Measurements from ENCODE around the gene ACOX3. TPM values are rescaled to one million over a fixed set of nuclear protein-coding genes. Genes with fewer than 3 reads are reported as not detected.

ACOX3 gene
- total and polyA plus RNA-seq, 8 donors, result 13.5 to 45.5 (median 32.8) TPM

DNA sequence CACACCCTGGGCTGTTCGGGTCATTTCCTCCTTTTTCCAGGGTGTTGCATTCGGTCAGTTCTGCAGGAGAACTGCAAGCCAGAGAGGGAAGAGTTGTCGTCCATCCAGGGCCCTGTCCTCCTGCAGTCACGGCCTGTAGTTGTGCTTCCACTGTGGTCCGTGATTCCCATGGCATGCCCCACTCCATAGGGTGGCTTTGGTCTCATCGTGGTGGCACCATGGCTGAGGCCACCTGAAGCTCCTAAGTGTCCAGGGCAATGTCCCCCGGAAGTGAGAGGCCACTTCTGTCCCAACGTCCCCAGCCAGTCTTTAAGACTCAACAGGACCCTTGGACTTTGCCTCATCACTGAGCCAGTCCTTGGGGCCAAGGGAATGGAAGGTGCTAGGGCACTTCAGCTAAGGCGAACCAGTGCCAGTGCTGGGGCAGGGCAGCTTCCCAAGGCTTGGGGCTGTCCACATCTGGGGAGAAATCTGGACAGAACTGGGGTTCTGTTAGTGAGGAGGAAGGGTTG is 87.3 kb downstream of the ACOX3 start:
- no peaks in the 10 kb centered on the region for H3K27me3 ChIP-seq
- H3K36me3 ChIP-seq, result no peaks in the 10 kb centered on the region
- no peak for DNase-seq
- TF ChIP-seq, protein P1, sequence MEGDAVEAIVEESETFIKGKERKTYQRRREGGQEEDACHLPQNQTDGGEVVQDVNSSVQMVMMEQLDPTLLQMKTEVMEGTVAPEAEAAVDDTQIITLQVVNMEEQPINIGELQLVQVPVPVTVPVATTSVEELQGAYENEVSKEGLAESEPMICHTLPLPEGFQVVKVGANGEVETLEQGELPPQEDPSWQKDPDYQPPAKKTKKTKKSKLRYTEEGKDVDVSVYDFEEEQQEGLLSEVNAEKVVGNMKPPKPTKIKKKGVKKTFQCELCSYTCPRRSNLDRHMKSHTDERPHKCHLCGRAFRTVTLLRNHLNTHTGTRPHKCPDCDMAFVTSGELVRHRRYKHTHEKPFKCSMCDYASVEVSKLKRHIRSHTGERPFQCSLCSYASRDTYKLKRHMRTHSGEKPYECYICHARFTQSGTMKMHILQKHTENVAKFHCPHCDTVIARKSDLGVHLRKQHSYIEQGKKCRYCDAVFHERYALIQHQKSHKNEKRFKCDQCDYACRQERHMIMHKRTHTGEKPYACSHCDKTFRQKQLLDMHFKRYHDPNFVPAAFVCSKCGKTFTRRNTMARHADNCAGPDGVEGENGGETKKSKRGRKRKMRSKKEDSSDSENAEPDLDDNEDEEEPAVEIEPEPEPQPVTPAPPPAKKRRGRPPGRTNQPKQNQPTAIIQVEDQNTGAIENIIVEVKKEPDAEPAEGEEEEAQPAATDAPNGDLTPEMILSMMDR (IDR thresholded peaks at IDR 0.05), result no peak
- no peak for TF ChIP-seq POLR2AphosphoS5 (IDR thresholded peaks at IDR 0.05)
- no peak for TF ChIP-seq EP300 (IDR thresholded peaks at IDR 0.05)
- no peak for TF ChIP-seq POLR2A (IDR thresholded peaks at IDR 0.05)
- intact Hi-C loops (cut with DNase I; ENCODE audit: low total_unique reads), result no loop called here
- H3K4me1 ChIP-seq, result peaks cover 0 to 39% (median 26%) of the 10 kb centered on the region in 4 donors
- no peak overlapping the region for H3K27ac ChIP-seq
- no peak overlapping the region for H3K4me3 ChIP-seq
- WGBS, 5 donors, result 82 to 90% (median 86%) methylated on average over 6 to 9 of the region's 9 CpGs
- no peaks in the 10 kb centered on the region for H3K9me3 ChIP-seq

DNA sequence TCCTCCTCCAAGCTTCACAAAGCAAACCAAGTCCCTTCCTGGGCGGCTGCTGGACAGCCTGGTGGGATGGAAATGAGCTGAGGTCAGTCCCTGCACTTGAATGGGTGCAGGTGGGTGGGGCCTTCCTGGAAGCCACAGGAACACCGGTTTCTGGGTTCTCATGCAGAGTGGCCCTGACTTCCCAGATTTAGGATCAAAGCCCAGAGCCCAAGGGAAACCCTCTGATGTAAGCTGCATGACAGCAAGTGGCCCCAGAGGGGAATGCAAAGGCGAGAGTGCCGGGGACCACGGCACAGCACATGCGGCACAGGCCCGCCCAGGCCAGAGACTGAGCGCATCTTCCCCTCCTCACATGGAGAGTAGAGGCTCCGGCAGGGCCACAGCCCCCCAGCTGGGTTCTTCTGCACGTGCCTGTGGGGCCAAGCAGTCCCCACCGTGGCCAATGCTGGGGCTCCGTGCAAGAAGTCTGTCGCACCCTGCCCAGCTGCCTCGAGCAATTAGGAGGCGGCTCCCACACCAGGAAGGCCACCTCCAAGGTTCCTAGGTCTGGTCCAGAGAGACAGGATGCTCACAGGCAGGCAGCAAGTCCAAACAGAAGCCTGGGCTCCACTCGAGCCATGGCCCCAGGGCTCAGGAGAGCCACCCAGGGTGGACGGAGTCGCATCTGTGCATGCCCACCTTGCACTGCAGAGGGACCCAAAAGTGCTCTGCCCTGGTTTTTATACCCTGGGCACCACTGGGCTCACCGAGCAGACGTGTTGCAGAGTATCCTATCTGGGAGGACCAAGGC is 88.0 kb downstream of the ACOX3 start:
- Histone ChIP-seq H3K4me1 (peaks cover 0 to 39% (median 26%) of the 10 kb centered on the region in 4 donors), H3K27ac (peak overlapping the region in 1 of 5 donors; percentile 38), H3K9me3 (no peaks in the 10 kb centered on the region), H3K36me3 (no peaks in the 10 kb centered on the region), H3K4me3 (no peak overlapping the region), H3K27me3 (no peaks in the 10 kb centered on the region)
- intact Hi-C loops (cut with DNase I; ENCODE audit: low total_unique reads), result no loop called here
- no peak for TF ChIP-seq EP300 (IDR thresholded peaks at IDR 0.05)
- TF ChIP-seq, protein P1 (IDR thresholded peaks at IDR 0.05), result no peak
- DNase-seq, result no peak
- WGBS, 5 donors, result 67 to 87% (median 70%) methylated on average over 8 to 20 of the region's 20 CpGs

DNA sequence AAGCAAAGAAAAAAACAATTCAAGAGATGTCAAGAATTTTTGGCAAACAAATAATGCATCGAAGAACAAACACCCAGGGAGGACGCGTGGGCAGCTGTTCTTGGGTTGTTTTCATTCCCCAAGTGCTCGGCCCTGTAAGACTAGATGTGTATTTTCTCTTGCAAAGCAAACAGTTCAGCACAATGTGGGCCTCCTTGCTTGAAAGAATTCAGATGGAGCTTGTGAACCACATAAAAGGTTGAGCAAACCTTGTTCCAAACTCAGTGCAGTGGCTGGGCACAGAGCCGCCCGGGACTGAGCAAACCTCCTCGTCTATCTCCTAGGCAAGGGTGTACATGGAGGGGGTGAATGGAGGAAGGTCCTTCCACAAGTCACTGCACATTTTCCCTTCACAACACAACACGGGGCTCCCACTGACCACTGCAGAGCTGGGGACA is 88.6 kb downstream of the ACOX3 start:
- DNase-seq, result peak; percentile 32 to 58
- Histone ChIP-seq H3K27ac (peak overlapping the region in 2 of 5 donors; percentile 15 to 38), H3K36me3 (no peaks in the 10 kb centered on the region), H3K4me3 (no peak overlapping the region), H3K4me1 (peaks cover 0 to 39% (median 26%) of the 10 kb centered on the region in 4 donors), H3K9me3 (no peaks in the 10 kb centered on the region), H3K27me3 (no peaks in the 10 kb centered on the region)
- TF ChIP-seq POLR2A (IDR thresholded peaks at IDR 0.05) (no peak), EP300 (IDR thresholded peaks at IDR 0.05) (no peak), POLR2AphosphoS5 (IDR thresholded peaks at IDR 0.05) (no peak)
- TF ChIP-seq, protein P1 (IDR thresholded peaks at IDR 0.05), result no peak
- 20 to 39% (median 24%) methylated on average over 8 of the region's 8 CpGs for WGBS, 5 donors
- intact Hi-C loops (cut with DNase I; ENCODE audit: low total_unique reads), result no loop called here

DNA sequence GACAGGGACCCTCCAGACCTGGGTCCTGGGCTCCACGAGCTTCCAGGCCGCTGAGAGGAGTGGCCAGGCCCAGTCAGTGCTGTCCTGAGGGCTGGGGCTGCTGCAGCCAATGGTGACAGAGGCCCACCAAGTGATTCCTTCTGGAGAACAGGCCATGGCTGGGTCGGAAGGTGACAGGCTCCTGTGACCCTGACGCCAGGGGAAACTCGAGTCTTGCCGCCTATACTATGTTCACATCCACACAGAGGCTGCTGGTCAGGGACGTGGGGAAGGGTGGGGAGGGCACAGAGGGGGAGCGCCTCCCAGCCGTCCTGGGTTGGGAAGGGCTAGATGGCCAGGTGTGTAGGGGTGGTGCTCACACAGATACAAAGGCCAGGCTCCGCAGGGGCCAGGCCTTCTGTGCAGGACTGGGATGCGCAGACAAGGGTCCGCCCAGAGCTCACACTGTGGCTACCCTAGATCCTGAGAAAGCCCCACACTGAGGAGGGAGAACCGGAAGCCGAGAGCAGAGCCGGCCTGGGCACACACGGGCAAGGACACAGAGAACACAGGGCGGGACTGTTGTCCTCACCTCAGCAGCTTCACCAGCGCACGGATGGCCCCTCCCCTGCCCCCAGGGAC is 89.6 kb downstream of the ACOX3 start:
- TF ChIP-seq POLR2AphosphoS5 (IDR thresholded peaks at IDR 0.05) (no peak), EP300 (IDR thresholded peaks at IDR 0.05) (no peak), POLR2A (IDR thresholded peaks at IDR 0.05) (no peak)
- TF ChIP-seq, protein P1 (IDR thresholded peaks at IDR 0.05), result no peak
- intact Hi-C loops (cut with DNase I; ENCODE audit: low total_unique reads), result no loop called here
- Histone ChIP-seq H3K27me3 (no peaks in the 10 kb centered on the region), H3K27ac (peak overlapping the region in 1 of 5 donors; percentile 15), H3K4me3 (no peak overlapping the region), H3K9me3 (no peaks in the 10 kb centered on the region), H3K36me3 (no peaks in the 10 kb centered on the region), H3K4me1 (peaks cover 0 to 39% (median 27%) of the 10 kb centered on the region in 4 donors)
- DNase-seq, result peak in 1 of 2 donors; percentile 24
- WGBS, 5 donors, result 79 to 90% (median 84%) methylated on average over 8 to 19 of the region's 19 CpGs

Data from stomach (tissue), 9 donors.